K562 (cell line): ENCODE results near the gene THOP1. TPM values are rescaled to one million over a fixed set of nuclear protein-coding genes. Genes with fewer than 3 reads are reported as not detected.

Source experiments
- ATAC-seq: fragments of 200-7000 bp; cut with Tn5 transposase; 3 replicates; pipeline ENCODE4 v1.9.1; 2020; ENCODE audit warnings: moderate library complexity
- BruUV-seq: library from RNA; stranded (reverse); fragments of 400-500 nt; replicated peaks from 2 replicates; lab custom pipeline; 2021; lab: Mats Ljungman, UMichigan
- CTCF ChIA-PET: fragments of 300-600 bp; formaldehyde crosslinking; extraction: SDS; loops from one replicate; lab custom pipeline; 2021; ENCODE audit warnings: low intra/inter-chr PET ratio; lab: Yijun Ruan, JAX
- POLR2A ChIA-PET: fragments of 300-600, 350-650 bp; sonication (Branson Sonifier 250); formaldehyde crosslinking; extraction: SDS; loops from one replicate; lab custom pipeline; 2021; ENCODE audit warnings: antibody characterized with exemption, inconsistent platforms; lab: Yijun Ruan, JAX
- DNase-seq, 4 experiments: peaks; one replicate each; pipeline versions ENCODE4 v3.0.0 to v3.0.0-alpha.2; 2011 to 2018; ENCODE audit warnings: low spot score in 3 of 4, mixed read lengths in 3 of 4; ENCODE audit errors: extremely low read depth in 1 of 4
- FAIRE-seq: peaks from 2 replicates; lab custom pipeline; 2011; peaks lifted over from hg19 to GRCh38; lab: Jason Lieb, UNC
- H2AFZ ChIP-seq: 2 replicates; pipeline ENCODE4 v1.6.0; 2011; ENCODE audit warnings: low read depth, low read length, control low read depth, inconsistent platforms
- H3K27ac ChIP-seq: fragments of 200-600 bp; 3 replicates; pipeline ENCODE4 v1.8.0; 2011; ENCODE audit warnings: low read depth, mild to moderate bottlenecking, control low read depth, inconsistent platforms, low read length, moderate library complexity, mixed read lengths; ENCODE audit errors: extremely low read depth
- H3K27me3 ChIP-seq, 2 experiments: fragments of 300-600 bp in 1 of 2; 2 replicates in 1 of 2; 3 replicates in 1 of 2; pipeline versions ENCODE4 v1.6.0 to v1.8.0; 2011; ENCODE audit warnings: inconsistent platforms in 2 of 2, low read length in 2 of 2, mild to moderate bottlenecking in 1 of 2, mixed read lengths in 1 of 2, moderate library complexity in 1 of 2; ENCODE audit not compliant: control insufficient read depth in 2 of 2, insufficient read depth in 2 of 2
- H3K36me3 ChIP-seq: fragments of 300-600 bp; 3 replicates; pipeline ENCODE4 v1.8.0; 2011; ENCODE audit warnings: mild to moderate bottlenecking, low read length, inconsistent platforms; ENCODE audit not compliant: control insufficient read depth, insufficient read depth
- H3K4me1 ChIP-seq, 2 experiments: fragments of 200-600 bp in 1 of 2; replicated peaks in 1 of 2; 2 replicates in 1 of 2; 3 replicates in 1 of 2; pipeline versions ENCODE4 v1.5.1 to v1.8.0; 2011; ENCODE audit warnings: inconsistent platforms in 2 of 2, low read length in 2 of 2, mild to moderate bottlenecking in 1 of 2, mixed read lengths in 1 of 2, moderate library complexity in 1 of 2; ENCODE audit not compliant: control insufficient read depth in 2 of 2, insufficient read depth in 2 of 2
- H3K4me2 ChIP-seq: 2 replicates; pipeline ENCODE4 v1.6.1; 2011; ENCODE audit warnings: low read length, control low read depth, inconsistent platforms, mixed read lengths; ENCODE audit not compliant: insufficient read depth
- H3K4me3 ChIP-seq: fragments of 200-600 bp; sonication (generic), shearing (Covaris generic); 2 replicates; pipeline ENCODE4 v1.5.1; 2016; ENCODE audit warnings: control low read depth, inconsistent platforms
- H3K79me2 ChIP-seq: fragments of 200-600 bp; 3 replicates; pipeline ENCODE4 v1.8.0; 2011; ENCODE audit warnings: low read length, inconsistent platforms; ENCODE audit not compliant: control insufficient read depth, insufficient read depth
- H3K9ac ChIP-seq, 2 experiments: 2 replicates each; pipeline versions ENCODE4 v1.6.0 to v1.6.1; 2011; ENCODE audit warnings: low read depth in 2 of 2, low read length in 2 of 2, control low read depth in 1 of 2, inconsistent platforms in 1 of 2, mild to moderate bottlenecking in 1 of 2, mixed read lengths in 1 of 2; ENCODE audit not compliant: insufficient read depth in 1 of 2
- H3K9me1 ChIP-seq: one replicate; pipeline ENCODE4 v1.6.0; 2011; ENCODE audit warnings: inconsistent platforms, mild to moderate bottlenecking, low read length, moderate library complexity; ENCODE audit not compliant: control insufficient read depth, insufficient read depth
- H3K9me3 ChIP-seq: replicated peaks from 2 replicates; pipeline ENCODE4 v1.5.1; 2011; ENCODE audit warnings: low read depth, low read length, inconsistent platforms; ENCODE audit not compliant: control insufficient read depth, insufficient read depth
- H4K20me1 ChIP-seq: replicated peaks from 2 replicates; pipeline ENCODE4 v1.6.1; 2011; ENCODE audit warnings: low read length, inconsistent platforms, mixed read lengths; ENCODE audit not compliant: control insufficient read depth, insufficient read depth
- KAT7 ChIP-seq: sonication (generic); formaldehyde crosslinking; IDR thresholded peaks from 2 replicates; pipeline ENCODE4 v1.8.0; 2022; ENCODE audit warnings: missing genetic modification reagents, mild to moderate bottlenecking, borderline replicate concordance
- MEIS2 ChIP-seq: fragments of 450-650 bp; IDR thresholded peaks from 2 replicates; pipeline ENCODE4 v1.6.1; 2014; ENCODE audit warnings: mild to moderate bottlenecking; ENCODE audit not compliant: partially characterized antibody
- RFX5 ChIP-seq: IDR thresholded peaks from 2 replicates; pipeline ENCODE4 v1.6.1; 2011; ENCODE audit warnings: low read depth, mild to moderate bottlenecking, improper control_type of control experiment, low read length
- RHOXF2B ChIP-seq: fragments of 250-450 bp; sonication (Bioruptor Pico); conservative IDR thresholded peaks from 2 replicates; pipeline ENCODE4 v1.5.1; 2021
- SLC30A9 ChIP-seq: fragments of 250-450 bp; sonication (Bioruptor Pico); IDR thresholded peaks from 2 replicates; pipeline ENCODE4 v1.8.0; 2022; ENCODE audit warnings: mild to moderate bottlenecking, moderate library complexity
- ZBTB11 ChIP-seq, 3 experiments: fragments of 200-800 bp in 1 of 3; fragments of 250-450 bp in 1 of 3; fragments of 450-650 bp in 1 of 3; sonication (Bioruptor Pico) in 1 of 3; sonication (Bioruptor generic) in 1 of 3; formaldehyde crosslinking in 1 of 3; IDR thresholded peaks; 2 replicates each; pipeline versions ENCODE4 v1.6.1 to v1.8.0; 2016 to 2022; ENCODE audit warnings: mild to moderate bottlenecking in 2 of 3, missing genetic modification characterization in 2 of 3, missing compliant biosample characterization in 1 of 3, moderate library complexity in 1 of 3
- ZNF609 ChIP-seq: sonication (generic); formaldehyde crosslinking; IDR thresholded peaks from 2 replicates; pipeline ENCODE4 v1.8.1; 2023; ENCODE audit warnings: missing genetic modification reagents, mild to moderate bottlenecking, borderline replicate concordance
- WGBS: fragments of 100-300 bp; shearing (Covaris generic); methylation state at CpG from one replicate; pipeline ENCODE4 v1.1.6; 2016; ENCODE audit warnings: low coverage, mixed read lengths; ENCODE audit not compliant: insufficient coverage; ENCODE audit errors: missing lambda C conversion rate; 5-methylcytosine and 5-hydroxymethylcytosine counted together
- in situ Hi-C: fragments of 300-500 bp; cut with MboI; formaldehyde crosslinking; loops from 4 replicates; pipeline ENCODE4 v1.15.0; 2018; ENCODE audit warnings: inconsistent platforms, mixed read lengths
- intact Hi-C: fragments of 100-400 bp; cut with micrococcal nuclease; formaldehyde crosslinking; loops from 2 replicates; pipeline ENCODE4 v1.14.2; 2022
- polyA plus RNA-seq, 8 experiments: library from polyadenylated mRNA; depleted of rRNA in 4 of 8; stranded (reverse) in 5 of 8; unstranded in 3 of 8; fragments of >200 nt; fragmentation: Nextera tagmentation in 2 of 8; fragmentation: Illumina TruSeq in 1 of 8; extraction: Ambion mirVana in 2 of 8; extraction: Trizol in 1 of 8; gene quantifications; 2 replicates each; pipeline versions ENCODE4 v1.2.1 to v1.2.3, GENCODE V29; 2011 to 2014; ENCODE audit warnings: inconsistent platforms in 1 of 8, missing spikeins in 1 of 8
- total RNA-seq, 7 experiments: library from RNA; depleted of rRNA in 6 of 7; stranded (reverse); fragments of >200 nt in 6 of 7; fragmentation: Illumina TruSeq in 2 of 7; extraction: Trizol in 2 of 7; gene quantifications; 2 replicates each; pipeline versions ENCODE4 v1.2.1 to v1.2.3, GENCODE V29; 2011 to 2021; ENCODE audit warnings: low replicate concordance in 1 of 7
- TF ChIP-seq, protein P1 (sequence below): IDR thresholded peaks from 2 replicates; pipeline ENCODE4 v1.6.1; 2014; ENCODE audit warnings: antibody characterized with exemption

Gene THOP1
- total and polyA plus RNA-seq, 9 of the 15 experiments (the other 6 are each of a cell fraction or from before 2014, with no cell fraction given), result 1.3 to 255 (median 96.1) TPM

- Histone ChIP-seq H3K36me3 (peaks cover 4% of the 10 kb centered on the region; the same call in 2 of the 3 replicates), H3K27ac (no peak overlapping the region), H3K27me3 (peaks cover 18 to 36% of the 10 kb centered on the region in 2 experiments; a peak in 4 of 5 replicates), H3K9ac (no peak overlapping the region), H3K9me1 (no peaks in the 10 kb centered on the region), H3K9me3 (no peaks in the 10 kb centered on the region), H3K4me1 (peaks cover 4 to 11% of the 10 kb centered on the region in 2 experiments; a peak in 3 of 5 replicates), H3K4me2 (no peak overlapping the region), H2AFZ (no peak overlapping the region), H4K20me1 (no peaks in the 10 kb centered on the region), H3K4me3 (no peak overlapping the region), H3K79me2 (peaks cover 16% of the 10 kb centered on the region)
- WGBS, result 5% methylated on average over 8 of the region's 8 CpGs
- ChIA-PET CTCF (no interaction called here), POLR2A (no interaction called here)
- FAIRE-seq (no peak), DNase-seq (peak in 1 of 4 experiments; percentile 43), ATAC-seq (no peak)
- no TSS peak for BruUV-seq
- in situ Hi-C loops, result no loop called here
- intact Hi-C loops, result no loop called here
- TF ChIP-seq ZNF609 (no peak), ZBTB11 (CRISPR knock-in tag; IDR thresholded peaks at IDR 0.05) (peak in 1 of 3 experiments; percentile 36; a peak in 1 of 6 replicates), RHOXF2B (CRISPR knock-in tag) (no peak), RFX5 (no peak), SLC30A9 (CRISPR knock-in tag) (no peak), KAT7 (no peak), MEIS2 (no peak)
- TF ChIP-seq, protein P1, sequence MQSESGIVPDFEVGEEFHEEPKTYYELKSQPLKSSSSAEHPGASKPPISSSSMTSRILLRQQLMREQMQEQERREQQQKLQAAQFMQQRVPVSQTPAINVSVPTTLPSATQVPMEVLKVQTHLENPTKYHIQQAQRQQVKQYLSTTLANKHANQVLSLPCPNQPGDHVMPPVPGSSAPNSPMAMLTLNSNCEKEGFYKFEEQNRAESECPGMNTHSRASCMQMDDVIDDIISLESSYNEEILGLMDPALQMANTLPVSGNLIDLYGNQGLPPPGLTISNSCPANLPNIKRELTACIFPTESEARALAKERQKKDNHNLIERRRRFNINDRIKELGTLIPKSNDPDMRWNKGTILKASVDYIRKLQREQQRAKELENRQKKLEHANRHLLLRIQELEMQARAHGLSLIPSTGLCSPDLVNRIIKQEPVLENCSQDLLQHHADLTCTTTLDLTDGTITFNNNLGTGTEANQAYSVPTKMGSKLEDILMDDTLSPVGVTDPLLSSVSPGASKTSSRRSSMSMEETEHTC, result no peak
Observed at GRCh38 chr19:2743099-2743498, 42.2 kb upstream of the THOP1 start.
